GM21447 (cell line): Measurements from ENCODE around the gene CTCF.
"Not testable (repeated sequence)": the region's sequence is repeated elsewhere in the genome, so short reads cannot be mapped to it uniquely, and the experiment has no call there.

Source experiments
- ATAC-seq: cut with Tn5 transposase; IDR thresholded peaks from one replicate; pipeline ENCODE4 v1.9.1; 2021; ENCODE audit not compliant: unreplicated experiment

Gene CTCF

GRCh38 chr16:67562526-67562917 lies at the start of gene CTCF:
CTCF (plus strand) TSS chr16:67562526; CDS start chr16:67610833, 48,307 bp downstream.
- peak; percentile 42 for ATAC-seq

- ATAC-seq: not testable (repeated sequence)
These were observed 48.4 kb upstream of the CTCF start for GRCh38 chr16:67513892-67514291.

GRCh38 chr16:67514382-67514828 lies 47.9 kb upstream of the CTCF start:
- ATAC-seq: peak; percentile 49

GRCh38 chr16:67516296-67517154 lies 45.8 kb upstream of the CTCF start:
- no peak for ATAC-seq

- ATAC-seq: no peak
These were observed 45.2 kb upstream of the CTCF start for GRCh38 chr16:67517155-67517445.

- peak; percentile 34 for ATAC-seq
These were observed 44.5 kb upstream of the CTCF start for GRCh38 chr16:67517661-67518423.

GRCh38 chr16:67518676-67519075 lies 43.6 kb upstream of the CTCF start:
- no peak for ATAC-seq

GRCh38 chr16:67519242-67519641 lies 43.1 kb upstream of the CTCF start:
- no peak for ATAC-seq

- ATAC-seq: peak; percentile 63
These were observed 41.1 kb upstream of the CTCF start for GRCh38 chr16:67521095-67521804.

GRCh38 chr16:67525176-67525860 lies 37.0 kb upstream of the CTCF start:
- no peak for ATAC-seq

GRCh38 chr16:67526149-67526791 lies 36.1 kb upstream of the CTCF start:
- ATAC-seq: no peak

GRCh38 chr16:67528222-67528869 lies 34.0 kb upstream of the CTCF start, which contains the start of gene RIPOR1:
RIPOR1 (plus strand) TSS chr16:67528829; CDS start chr16:67538447, 9,618 bp downstream.
- no peak for ATAC-seq

- ATAC-seq: no peak
These were observed 33.3 kb upstream of the CTCF start for GRCh38 chr16:67528870-67529581.

GRCh38 chr16:67529582-67530012 lies 32.7 kb upstream of the CTCF start:
- no peak for ATAC-seq

GRCh38 chr16:67530013-67530939 lies 32.0 kb upstream of the CTCF start:
- peak; percentile 42 for ATAC-seq

GRCh38 chr16:67531247-67531646 lies 31.1 kb upstream of the CTCF start:
- no peak for ATAC-seq

GRCh38 chr16:67533024-67533560 lies 29.2 kb upstream of the CTCF start:
- no peak for ATAC-seq

GRCh38 chr16:67533987-67534386 lies 28.3 kb upstream of the CTCF start:
- ATAC-seq: not testable (repeated sequence)
